ENCODE data around the gene TMEM270.

GRCh38 chr7:73887762-73888161, 26.8 kb downstream of the TMEM270 start:
- TF ChIP-seq EP300 (conservative IDR thresholded peaks at IDR 0.05; ENCODE audit: poor library complexity, severe bottlenecking) (no peak), POLR2AphosphoS5 (IDR thresholded peaks at IDR 0.05) (no peak), CTCF (IDR thresholded peaks at IDR 0.05; ENCODE audit: poor library complexity, severe bottlenecking) (no peak), TAF1 (IDR thresholded peaks at IDR 0.05; ENCODE audit: low read depth) (no peak), RAD21 (conservative IDR thresholded peaks at IDR 0.05) (no peak), REST (IDR thresholded peaks at IDR 0.05; ENCODE audit: borderline replicate concordance) (no peak), SMC3 (conservative IDR thresholded peaks at IDR 0.05; ENCODE audit: poor library complexity) (no peak), EZH2 (IDR thresholded peaks at IDR 0.05; ENCODE audit: borderline replicate concordance, insufficient read depth, low read length, poor library complexity, severe bottlenecking) (no peak), MXI1 (conservative IDR thresholded peaks at IDR 0.05; ENCODE audit: poor library complexity, severe bottlenecking) (no peak)

All from neural cell (in vitro differentiated cells).